A549 (cell line): ENCODE results near the gene TBX15.

Experiments used
- CTCF ChIP-seq: fragments of >200 bp; sonication (Bioruptor Twin); formaldehyde crosslinking; IDR thresholded peaks from 3 replicates; pipeline ENCODE4 v1.5.1; 2016
- ELK1 ChIP-seq: fragments of 150-350 bp; IDR thresholded peaks from 2 replicates; pipeline ENCODE4 v1.6.1; 2014; ENCODE audit warnings: low read depth, mild to moderate bottlenecking, low read length
- RFX5 ChIP-seq: fragments of 450-650 bp; IDR thresholded peaks from 2 replicates; pipeline ENCODE4 v1.7.1; 2014; ENCODE audit warnings: antibody characterized with exemption, mild to moderate bottlenecking, moderate library complexity

- TF ChIP-seq ELK1: no peak
- TF ChIP-seq RFX5: no peak
- TF ChIP-seq CTCF: no peak
Measured at GRCh38 chr1:118899340-118899739, 88.8 kb downstream of the TBX15 start.
